HEK293 (cell line): ENCODE results near the gene ANKRD65.

Source experiments
- CTCF ChIA-PET: fragments of 350-600 bp; formaldehyde crosslinking; extraction: SDS; loops from one replicate; lab custom pipeline; 2021; ENCODE audit warnings: antibody characterized with exemption; lab: Yijun Ruan, JAX
- POLR2A ChIA-PET: fragments of 300-600 bp; formaldehyde crosslinking; extraction: SDS; loops from one replicate; lab custom pipeline; 2020; ENCODE audit warnings: antibody characterized with exemption, inconsistent platforms; lab: Yijun Ruan, JAX
- H3K27ac ChIP-seq: fragments of 200-500 bp; sonication (Bioruptor generic); 2 replicates; pipeline ENCODE4 v1.5.1; 2014; ENCODE audit warnings: low read depth, low read length, control low read depth, inconsistent platforms; ENCODE audit errors: extremely low read depth
- H3K36me3 ChIP-seq, 2 experiments: fragments of 200-500 bp in 1 of 2; sonication (Bioruptor generic) in 1 of 2; 1 replicate in 1 of 2; 2 replicates in 1 of 2; pipeline ENCODE4 v1.5.1; 2014 to 2017; ENCODE audit warnings: inconsistent platforms in 2 of 2, low read length in 2 of 2; ENCODE audit not compliant: control insufficient read depth in 2 of 2, insufficient read depth in 1 of 2
- H3K4me1 ChIP-seq: fragments of 200-500 bp; sonication (Bioruptor generic); 2 replicates; pipeline ENCODE4 v1.5.1; 2014; ENCODE audit warnings: mild to moderate bottlenecking, low read length, inconsistent platforms; ENCODE audit not compliant: control insufficient read depth, insufficient read depth
- H3K4me3 ChIP-seq: 2 replicates; pipeline ENCODE4 v1.5.1; 2011; ENCODE audit warnings: low read depth, mild to moderate bottlenecking, control low read depth, low read length, moderate library complexity
- H3K9me3 ChIP-seq: fragments of 200-500 bp; sonication (Bioruptor generic); 2 replicates; pipeline ENCODE4 v1.5.1; 2014; ENCODE audit warnings: low read depth, low read length, inconsistent platforms; ENCODE audit not compliant: control insufficient read depth, insufficient read depth
- CTCF ChIP-seq: fragments of 450-650 bp; formaldehyde crosslinking; IDR thresholded peaks from 2 replicates; pipeline ENCODE4 v1.5.1; 2016; ENCODE audit warnings: missing biosample characterization, missing genetic modification characterization
- GLIS1 ChIP-seq: fragments of 450-650 bp; formaldehyde crosslinking; IDR thresholded peaks from 2 replicates; pipeline ENCODE4 v1.5.1; 2016; ENCODE audit warnings: missing biosample characterization, missing genetic modification characterization
- GLIS2 ChIP-seq: fragments of 450-650 bp; formaldehyde crosslinking; IDR thresholded peaks from 2 replicates; pipeline ENCODE4 v1.5.1; 2016; ENCODE audit warnings: missing biosample characterization, missing genetic modification characterization
- HIC1 ChIP-seq: fragments of 450-650 bp; formaldehyde crosslinking; IDR thresholded peaks from 2 replicates; pipeline ENCODE4 v1.5.1; 2016; ENCODE audit warnings: missing biosample characterization, missing genetic modification characterization
- IKZF3 ChIP-seq: fragments of 450-650 bp; IDR thresholded peaks from 2 replicates; pipeline ENCODE4 v1.5.0; 2018; ENCODE audit warnings: missing biosample characterization, mild to moderate bottlenecking, missing genetic modification characterization, moderate library complexity
- SP7 ChIP-seq: fragments of 450-650 bp; formaldehyde crosslinking; IDR thresholded peaks from 2 replicates; pipeline ENCODE4 v1.5.1; 2016; ENCODE audit warnings: missing biosample characterization, missing genetic modification characterization
- ZBTB10 ChIP-seq: fragments of 450-650 bp; formaldehyde crosslinking; IDR thresholded peaks from 2 replicates; pipeline ENCODE4 v1.5.1; 2016; ENCODE audit warnings: missing biosample characterization, missing genetic modification characterization
- ZBTB26 ChIP-seq: fragments of 450-650 bp; formaldehyde crosslinking; optimal IDR thresholded peaks from 2 replicates; pipeline ENCODE3; 2016; ENCODE audit warnings: missing biosample characterization, mild to moderate bottlenecking, missing genetic modification characterization
- ZBTB48 ChIP-seq: fragments of 450-650 bp; formaldehyde crosslinking; IDR thresholded peaks from 2 replicates; pipeline ENCODE4 v1.5.1; 2016; ENCODE audit warnings: missing biosample characterization, missing genetic modification characterization
- ZBTB8A ChIP-seq: fragments of 450-650 bp; formaldehyde crosslinking; IDR thresholded peaks from 2 replicates; pipeline ENCODE4 v1.5.1; 2016; ENCODE audit warnings: missing biosample characterization, missing genetic modification characterization
- ZEB2 ChIP-seq: fragments of 450-650 bp; formaldehyde crosslinking; IDR thresholded peaks from 2 replicates; pipeline ENCODE4 v1.5.1; 2016; ENCODE audit warnings: missing biosample characterization, missing genetic modification characterization
- ZIC2 ChIP-seq: fragments of 450-650 bp; formaldehyde crosslinking; IDR thresholded peaks from 2 replicates; pipeline ENCODE4 v1.5.1; 2016; ENCODE audit warnings: missing biosample characterization, missing genetic modification characterization
- ZNF132 ChIP-seq: fragments of 450-650 bp; formaldehyde crosslinking; IDR thresholded peaks from 2 replicates; pipeline ENCODE4 v1.5.1; 2017; ENCODE audit warnings: missing biosample characterization, missing genetic modification characterization, borderline replicate concordance
- ZNF138 ChIP-seq: fragments of 450-650 bp; formaldehyde crosslinking; IDR thresholded peaks from 2 replicates; pipeline ENCODE4 v1.5.1; 2016; ENCODE audit warnings: missing biosample characterization, missing genetic modification characterization, borderline replicate concordance
- ZNF18 ChIP-seq: fragments of 450-650 bp; formaldehyde crosslinking; IDR thresholded peaks from 2 replicates; pipeline ENCODE4 v1.5.1; 2016; ENCODE audit warnings: missing biosample characterization, missing genetic modification characterization
- ZNF692 ChIP-seq: fragments of 450-650 bp; formaldehyde crosslinking; IDR thresholded peaks from 2 replicates; pipeline ENCODE4 v1.5.1; 2016; ENCODE audit warnings: missing biosample characterization, missing genetic modification characterization
- ZNF791 ChIP-seq: fragments of 450-650 bp; formaldehyde crosslinking; IDR thresholded peaks from 2 replicates; pipeline ENCODE4 v1.5.1; 2016; ENCODE audit warnings: missing biosample characterization, missing genetic modification characterization
- ZNF830 ChIP-seq: fragments of 450-650 bp; IDR thresholded peaks from 2 replicates; pipeline ENCODE4 v1.5.0; 2018; ENCODE audit warnings: missing biosample characterization, missing genetic modification characterization, low read depth, mild to moderate bottlenecking, moderate library complexity

The ANKRD65 gene

GRCh38 chr1:1373051-1373814 lies 47.8 kb downstream of the ANKRD65 start:
- H3K36me3 ChIP-seq: peaks cover 0 to 44% of the 10 kb centered on the region in 2 experiments; a peak in 2 of 3 replicates
- no peaks in the 10 kb centered on the region for H3K9me3 ChIP-seq
- H3K4me1 ChIP-seq: peaks cover 4% of the 10 kb centered on the region; the same call in 1 of the 2 replicates
- no peak overlapping the region; the same call in 1 of the 2 replicates for H3K27ac ChIP-seq
- POLR2A ChIA-PET: interaction anchor here (1.2 kb wide), 1 partner anchor 26 kb away, joined by 3 read pairs; the partner anchor contains the start of gene CCNL2
- TF ChIP-seq ZNF830 (tag by site-specific recombination): no peak
- TF ChIP-seq HIC1 (tag by site-specific recombination): peak; percentile 21; the same call in 1 of the 2 replicates
- TF ChIP-seq, all 188 proteins: peak for 1
- CTCF ChIA-PET: interaction anchor here (0.7 to 2.8 kb wide), 8 partner anchors 13 to 68 kb away, joined by 3 to 18 read pairs (median 4); no protein-coding TSS in a partner anchor
- no peak overlapping the region; the same call in 1 of the 2 replicates for H3K4me3 ChIP-seq

- POLR2A ChIA-PET: interaction anchor here (0.7 to 1.5 kb wide), 2 partner anchors 30 to 63 kb away, joined by 3 read pairs; no protein-coding TSS in a partner anchor
- H3K9me3 ChIP-seq: no peaks in the 10 kb centered on the region
- H3K36me3 ChIP-seq: peaks cover 0 to 43% of the 10 kb centered on the region in 2 experiments; a peak in 2 of 3 replicates
- CTCF ChIA-PET: interaction anchor here (0.6 to 2.8 kb wide), 18 partner anchors 9 to 249 kb away, joined by 3 to 18 read pairs (median 4); no protein-coding TSS in a partner anchor
- H3K4me3 ChIP-seq: no peak overlapping the region
- H3K4me1 ChIP-seq: peaks cover 4% of the 10 kb centered on the region; the same call in 1 of the 2 replicates
- H3K27ac ChIP-seq: no peak overlapping the region
- TF ChIP-seq ZNF18: no peak
- peak; percentile 86 for TF ChIP-seq ZNF692 (tag by site-specific recombination)
- TF ChIP-seq IKZF3 (tag by site-specific recombination): no peak
- peak; percentile 35; the same call in 1 of the 2 replicates for TF ChIP-seq ZEB2 (tag by site-specific recombination)
- peak; percentile 48; the same call in 1 of the 2 replicates for TF ChIP-seq ZBTB48 (tag by site-specific recombination)
- peak; percentile 40; the same call in 1 of the 2 replicates for TF ChIP-seq ZBTB8A
- TF ChIP-seq ZNF132 (tag by site-specific recombination): no peak
- TF ChIP-seq ZBTB10 (tag by site-specific recombination): peak; percentile 50; the same call in 1 of the 2 replicates
- peak; percentile 57 for TF ChIP-seq ZIC2
- TF ChIP-seq ZNF138 (tag by site-specific recombination): no peak
- peak; percentile 89 for TF ChIP-seq GLIS2 (tag by site-specific recombination)
- TF ChIP-seq ZBTB26: peak; percentile 23
- TF ChIP-seq ZNF791 (tag by site-specific recombination): no peak
- TF ChIP-seq SP7 (tag by site-specific recombination): peak; percentile 32; the same call in 1 of the 2 replicates
- peak; percentile 89 for TF ChIP-seq GLIS1 (tag by site-specific recombination)
- TF ChIP-seq CTCF (tag by site-specific recombination): peak; percentile 77
Measured at GRCh38 chr1:1371746-1372711, 49.0 kb downstream of the ANKRD65 start.
